Uterus (tissue), 2 donors: ENCODE measurements around the gene LRRN3.

ENCODE experiments used
- CTCF ChIP-seq, 4 experiments: fragments of 200-600 bp in 2 of 4; fragments of 450-650 bp in 2 of 4; sonication (generic) in 2 of 4; IDR thresholded peaks; one replicate each; pipeline ENCODE4 v1.5.1; 2016 to 2019; ENCODE audit warnings: antibody characterized with exemption in 4 of 4, mild to moderate bottlenecking in 2 of 4, moderate library complexity in 1 of 4
- POLR2A ChIP-seq, 2 donors: fragments of 450-650 bp; IDR thresholded peaks; one replicate each; pipeline ENCODE4 v1.6.1; 2016; ENCODE audit warnings: antibody characterized with exemption in 2 of 2, mild to moderate bottlenecking in 1 of 2, moderate library complexity in 1 of 2

DNA sequence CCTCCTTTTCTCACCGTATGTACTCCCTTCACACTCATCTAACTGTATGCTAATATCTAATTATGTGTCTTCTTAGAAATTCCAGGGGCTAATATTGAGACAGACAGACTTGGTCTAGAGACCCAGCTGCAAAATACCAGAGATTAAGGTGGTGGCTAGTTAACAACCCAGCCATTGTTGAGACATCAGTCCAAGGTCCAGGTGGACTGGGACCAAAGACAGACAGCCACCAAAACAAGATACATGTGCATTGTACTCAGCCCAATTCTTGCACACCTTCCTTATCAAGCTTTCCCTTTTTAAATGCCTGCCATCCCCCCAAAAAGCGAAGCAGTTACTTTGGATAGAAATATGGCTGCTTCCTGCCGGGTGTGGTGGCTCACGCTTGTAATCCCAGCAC, 43.3 kb upstream of the LRRN3 start:
- TF ChIP-seq CTCF (IDR thresholded peaks at IDR 0.05), result no peak
- TF ChIP-seq POLR2A (IDR thresholded peaks at IDR 0.05), result no peak
